ENCODE measurements around the gene RNF31.

RNF31 gene

GRCh38 chr14:24137529-24138395, 9.5 kb upstream of the RNF31 start:
- no peak for DNase-seq (ENCODE audit: low read depth, low spot score)

GRCh38 chr14:24138396-24139271, 8.7 kb upstream of the RNF31 start:
- DNase-seq (ENCODE audit: low read depth, low spot score): no peak

GRCh38 chr14:24139272-24139934, 7.9 kb upstream of the RNF31 start:
- DNase-seq (ENCODE audit: low read depth, low spot score): no peak

GRCh38 chr14:24141097-24141880, 6.0 kb upstream of the RNF31 start, which contains the start of gene EMC9:
EMC9 (minus strand) TSS chr14:24141591; CDS start chr14:24141304, 287 bp downstream.
- DNase-seq (ENCODE audit: low read depth, low spot score): peak; percentile 100

GRCh38 chr14:24143511-24143910, 3.8 kb upstream of the RNF31 start:
- DNase-seq (ENCODE audit: low read depth, low spot score): no peak

GRCh38 chr14:24144451-24144850, 2.8 kb upstream of the RNF31 start:
- no peak for DNase-seq (ENCODE audit: low read depth, low spot score)

GRCh38 chr14:24145219-24145618, 2.1 kb upstream of the RNF31 start:
- no peak for DNase-seq (ENCODE audit: low read depth, low spot score)

- DNase-seq (ENCODE audit: low read depth, low spot score): peak; percentile 40
These were observed 1.4 kb upstream of the RNF31 start for GRCh38 chr14:24145690-24146452.

GRCh38 chr14:24146453-24146977, 783 bp upstream of the RNF31 start, which contains the start of gene PSME2:
PSME2 (minus strand) TSS chr14:24146610; CDS start chr14:24146581, 29 bp downstream.
- peak; percentile 98 for DNase-seq (ENCODE audit: low read depth, low spot score)

- DNase-seq (ENCODE audit: low read depth, low spot score): peak; percentile 36
These were observed 597 bp downstream of the RNF31 start for GRCh38 chr14:24147761-24148428.

- no peak for DNase-seq (ENCODE audit: low read depth, low spot score)
These were observed 2.1 kb downstream of the RNF31 start for GRCh38 chr14:24149302-24149969.

- DNase-seq (ENCODE audit: low read depth, low spot score): no peak
These were observed 2.8 kb downstream of the RNF31 start for GRCh38 chr14:24150061-24150460.

GRCh38 chr14:24150567-24150966, 3.3 kb downstream of the RNF31 start:
- no peak for DNase-seq (ENCODE audit: low read depth, low spot score)

GRCh38 chr14:24150993-24151392, 3.7 kb downstream of the RNF31 start:
- no peak for DNase-seq (ENCODE audit: low read depth, low spot score)

- no peak for DNase-seq (ENCODE audit: low read depth, low spot score)
These were observed 4.2 kb downstream of the RNF31 start for GRCh38 chr14:24151404-24152080.

- no peak for DNase-seq (ENCODE audit: low read depth, low spot score)
These were observed 7.8 kb downstream of the RNF31 start for GRCh38 chr14:24155100-24155499.

GRCh38 chr14:24156840-24157239, 9.5 kb downstream of the RNF31 start:
- no peak for DNase-seq (ENCODE audit: low read depth, low spot score)

- no peak for DNase-seq (ENCODE audit: low read depth, low spot score)
These were observed 10.0 kb downstream of the RNF31 start for GRCh38 chr14:24157331-24157730.

Measured in astrocyte of the hippocampus (primary cell).